Vagina (tissue), 2 donors: ENCODE results near the gene STXBP3. TPM values are rescaled to one million over a fixed set of nuclear protein-coding genes. Genes with fewer than 3 reads are reported as not detected.

Source experiments
- DNase-seq, 2 donors: peaks; one replicate each; pipeline ENCODE4 v3.0.0-alpha.2; 2017; ENCODE audit errors: extremely low spot score in 2 of 2
- H3K27ac ChIP-seq: fragments of 200-600 bp; sonication (generic); one replicate; pipeline ENCODE4 v1.5.1; 2019
- H3K27me3 ChIP-seq: fragments of 200-600 bp; sonication (generic); one replicate; pipeline ENCODE4 v1.5.1; 2019
- H3K36me3 ChIP-seq, 2 donors: fragments of 200-600 bp; sonication (generic); one replicate each; pipeline ENCODE4 v1.5.1; 2017 to 2019
- H3K4me1 ChIP-seq: fragments of 200-600 bp; sonication (generic); one replicate; pipeline ENCODE4 v1.5.1; 2019
- H3K4me3 ChIP-seq, 2 donors: fragments of 200-600 bp; sonication (generic); 1 replicate in 1 of 2; 2 replicates in 1 of 2; pipeline ENCODE4 v1.5.1; 2016 to 2019
- H3K9me3 ChIP-seq: fragments of 200-600 bp; sonication (generic); one replicate; pipeline ENCODE4 v1.5.1; 2019
- POLR2A ChIP-seq, 2 donors: fragments of 450-650 bp; IDR thresholded peaks; one replicate each; pipeline ENCODE4 v1.6.1; 2017; ENCODE audit warnings: antibody characterized with exemption in 2 of 2, mild to moderate bottlenecking in 2 of 2, moderate library complexity in 2 of 2
- POLR2AphosphoS5 ChIP-seq, 2 donors: sonication (generic); formaldehyde crosslinking; IDR thresholded peaks; one replicate each; pipeline ENCODE4 v1.9.0; 2017; ENCODE audit warnings: antibody characterized with exemption in 2 of 2, mild to moderate bottlenecking in 2 of 2, low read depth in 1 of 2; ENCODE audit not compliant: insufficient read depth in 1 of 2
- intact Hi-C: fragments of 100-400 bp; cut with DNase I; formaldehyde crosslinking; loops from one replicate; pipeline ENCODE4 v1.15.1; 2023
- total RNA-seq: library from RNA; depleted of rRNA; stranded (reverse); fragments of >200 nt; gene quantifications from one replicate; pipeline ENCODE4 v1.2.3, GENCODE V29; 2016
- TF ChIP-seq, protein P1 (sequence below), 3 experiments: fragments of 450-650 bp in 2 of 3; fragments of 200-600 bp in 1 of 3; sonication (generic) in 1 of 3; IDR thresholded peaks; one replicate each; pipeline ENCODE4 v1.5.1; 2017 to 2019; ENCODE audit warnings: antibody characterized with exemption in 3 of 3, mild to moderate bottlenecking in 2 of 3, moderate library complexity in 2 of 3

Gene STXBP3
- total RNA-seq, 1 donor from 2014 or later, result 167 TPM

DNA sequence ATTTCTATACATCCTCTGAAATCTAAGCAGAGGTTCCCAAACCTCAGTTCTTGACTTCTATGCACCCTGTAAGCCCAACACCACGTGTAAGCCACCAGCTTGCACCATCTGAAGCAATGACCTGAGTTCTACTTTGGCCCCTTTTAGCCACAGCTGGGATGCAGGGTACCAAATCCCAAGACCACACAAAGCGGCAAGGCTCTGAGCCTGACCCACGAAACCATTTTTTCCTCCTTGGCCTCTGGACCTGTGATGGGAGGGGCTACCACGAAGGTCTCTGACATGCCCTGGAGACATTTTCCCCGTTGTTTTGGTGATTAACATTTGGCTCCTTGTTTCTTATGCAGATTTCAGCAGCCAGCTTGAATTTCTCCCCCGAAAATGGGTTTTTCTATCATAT lies 38.8 kb downstream of the STXBP3 start:
- no peak overlapping the region for H3K27ac ChIP-seq
- no peak overlapping the region for H3K4me3 ChIP-seq
- H3K36me3 ChIP-seq, result peaks cover 0 to 47% of the 10 kb centered on the region in 2 donors
- intact Hi-C loops, result no loop called here
- H3K27me3 ChIP-seq, result no peaks in the 10 kb centered on the region
- no peak for DNase-seq
- no peaks in the 10 kb centered on the region for H3K4me1 ChIP-seq
- H3K9me3 ChIP-seq, result peaks cover 12% of the 10 kb centered on the region
- TF ChIP-seq POLR2A (IDR thresholded peaks at IDR 0.05) (no peak), POLR2AphosphoS5 (IDR thresholded peaks at IDR 0.05; ENCODE audit: insufficient read depth in 1 of 2, low read depth in 1 of 2) (no peak)
- TF ChIP-seq, protein P1, sequence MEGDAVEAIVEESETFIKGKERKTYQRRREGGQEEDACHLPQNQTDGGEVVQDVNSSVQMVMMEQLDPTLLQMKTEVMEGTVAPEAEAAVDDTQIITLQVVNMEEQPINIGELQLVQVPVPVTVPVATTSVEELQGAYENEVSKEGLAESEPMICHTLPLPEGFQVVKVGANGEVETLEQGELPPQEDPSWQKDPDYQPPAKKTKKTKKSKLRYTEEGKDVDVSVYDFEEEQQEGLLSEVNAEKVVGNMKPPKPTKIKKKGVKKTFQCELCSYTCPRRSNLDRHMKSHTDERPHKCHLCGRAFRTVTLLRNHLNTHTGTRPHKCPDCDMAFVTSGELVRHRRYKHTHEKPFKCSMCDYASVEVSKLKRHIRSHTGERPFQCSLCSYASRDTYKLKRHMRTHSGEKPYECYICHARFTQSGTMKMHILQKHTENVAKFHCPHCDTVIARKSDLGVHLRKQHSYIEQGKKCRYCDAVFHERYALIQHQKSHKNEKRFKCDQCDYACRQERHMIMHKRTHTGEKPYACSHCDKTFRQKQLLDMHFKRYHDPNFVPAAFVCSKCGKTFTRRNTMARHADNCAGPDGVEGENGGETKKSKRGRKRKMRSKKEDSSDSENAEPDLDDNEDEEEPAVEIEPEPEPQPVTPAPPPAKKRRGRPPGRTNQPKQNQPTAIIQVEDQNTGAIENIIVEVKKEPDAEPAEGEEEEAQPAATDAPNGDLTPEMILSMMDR (IDR thresholded peaks at IDR 0.05), result no peak

DNA sequence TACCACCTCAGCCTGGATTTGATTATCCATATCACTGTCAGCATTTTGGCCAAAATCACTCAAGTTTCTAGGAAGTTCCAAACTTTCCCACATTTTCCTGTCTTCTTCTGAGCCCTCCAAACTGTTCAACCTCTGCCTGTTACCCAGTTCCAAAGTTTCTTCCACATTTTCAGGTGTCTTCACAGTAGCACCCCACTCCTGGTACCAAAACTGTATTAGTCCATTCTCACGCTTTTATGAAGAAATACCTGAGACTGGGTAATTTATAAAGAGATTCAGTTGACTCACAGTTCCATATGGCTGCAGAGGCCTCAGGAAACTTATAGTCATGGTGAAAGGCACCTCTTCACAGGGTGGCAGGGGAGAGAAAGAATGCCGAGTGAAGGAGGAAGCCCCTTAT lies 39.4 kb downstream of the STXBP3 start:
- Histone ChIP-seq H3K27ac (no peak overlapping the region), H3K36me3 (peaks cover 0 to 47% of the 10 kb centered on the region in 2 donors), H3K4me3 (no peak overlapping the region)

DNA sequence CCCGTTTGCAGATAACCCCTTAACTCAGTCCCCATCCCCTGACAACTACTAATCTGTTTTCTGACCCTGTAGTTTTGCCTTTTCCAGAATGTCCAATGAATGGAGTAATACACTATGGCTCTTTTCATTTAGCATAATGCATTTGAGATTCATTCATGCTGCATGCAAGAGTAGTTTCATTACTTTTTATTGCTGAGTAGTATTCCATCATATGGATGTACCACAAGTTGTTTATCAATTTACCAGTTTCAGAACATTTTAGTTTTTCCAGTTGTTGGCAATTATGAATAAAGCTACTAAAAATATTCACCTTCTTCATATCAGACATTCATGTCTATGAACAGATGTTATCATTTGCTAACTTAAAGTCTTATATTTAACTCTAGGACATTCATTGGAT lies 45.3 kb downstream of the STXBP3 start:
- no peaks in the 10 kb centered on the region for H3K9me3 ChIP-seq
- H3K4me1 ChIP-seq, result no peaks in the 10 kb centered on the region
- peaks cover 0 to 40% of the 10 kb centered on the region in 2 donors for H3K36me3 ChIP-seq
- no peak overlapping the region for H3K4me3 ChIP-seq
- intact Hi-C loops, result no loop called here
- no peak for DNase-seq
- TF ChIP-seq, protein P1 (IDR thresholded peaks at IDR 0.05), result no peak
- no peak for TF ChIP-seq POLR2AphosphoS5 (IDR thresholded peaks at IDR 0.05; ENCODE audit: insufficient read depth in 1 of 2, low read depth in 1 of 2)
- no peak for TF ChIP-seq POLR2A (IDR thresholded peaks at IDR 0.05)
- H3K27me3 ChIP-seq, result no peaks in the 10 kb centered on the region
- no peak overlapping the region for H3K27ac ChIP-seq

More for the DNA sequence above, 39.4 kb downstream of the STXBP3 start:
- TF ChIP-seq, protein P1 (IDR thresholded peaks at IDR 0.05), result no peak
- TF ChIP-seq POLR2AphosphoS5 (IDR thresholded peaks at IDR 0.05; ENCODE audit: insufficient read depth in 1 of 2, low read depth in 1 of 2), result no peak
- no peak for TF ChIP-seq POLR2A (IDR thresholded peaks at IDR 0.05)
- DNase-seq, result no peak
- Histone ChIP-seq H3K4me1 (no peaks in the 10 kb centered on the region), H3K9me3 (peaks cover 12% of the 10 kb centered on the region), H3K27me3 (no peaks in the 10 kb centered on the region)
- intact Hi-C loops, result no loop called here

DNA sequence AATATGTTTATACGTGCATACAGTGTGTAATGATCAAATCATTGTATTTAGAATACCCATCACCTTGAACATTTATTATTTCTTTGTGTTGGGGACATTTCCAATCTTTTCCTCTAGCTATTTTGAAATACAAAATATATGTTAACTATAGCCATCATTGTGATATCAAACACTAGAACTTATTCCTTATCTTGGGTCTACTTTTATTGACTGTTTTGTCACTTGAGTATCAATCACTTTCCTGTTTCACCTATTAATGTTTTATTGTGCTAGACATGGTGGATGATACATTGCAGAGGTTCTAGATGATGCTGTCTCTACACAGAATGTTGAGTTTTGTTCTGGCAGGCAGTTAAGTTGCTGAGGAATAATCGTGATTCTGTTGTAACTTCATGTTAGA lies 45.9 kb downstream of the STXBP3 start:
- Histone ChIP-seq H3K36me3 (peaks cover 0 to 42% of the 10 kb centered on the region in 2 donors), H3K9me3 (no peaks in the 10 kb centered on the region), H3K27ac (no peak overlapping the region), H3K4me1 (no peaks in the 10 kb centered on the region), H3K4me3 (no peak overlapping the region), H3K27me3 (no peaks in the 10 kb centered on the region)
- intact Hi-C loops, result no loop called here
- no peak for DNase-seq
- no peak for TF ChIP-seq POLR2AphosphoS5 (IDR thresholded peaks at IDR 0.05; ENCODE audit: insufficient read depth in 1 of 2, low read depth in 1 of 2)
- TF ChIP-seq, protein P1 (IDR thresholded peaks at IDR 0.05), result no peak
- TF ChIP-seq POLR2A (IDR thresholded peaks at IDR 0.05), result no peak

DNA sequence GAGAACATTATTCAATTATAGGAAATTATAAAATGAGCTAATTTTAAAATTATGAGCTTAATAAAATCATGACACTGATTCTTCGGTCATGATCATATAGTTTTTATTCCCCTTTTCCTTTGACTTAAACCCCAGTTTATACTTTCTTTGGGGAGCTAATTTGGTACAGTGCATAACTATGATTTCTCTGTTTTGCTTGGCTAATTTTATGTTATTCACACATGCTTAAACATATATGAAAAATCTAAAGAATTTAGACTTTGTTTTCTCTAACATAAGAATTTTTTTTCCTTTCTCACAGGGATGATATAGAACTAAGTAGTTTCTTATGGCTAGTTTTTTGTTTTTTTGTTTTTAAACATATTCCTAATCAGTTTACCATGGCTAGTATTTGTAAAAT lies 52.5 kb downstream of the STXBP3 start:
- peaks cover 0 to 71% of the 10 kb centered on the region in 2 donors for H3K36me3 ChIP-seq
- no peak overlapping the region for H3K4me3 ChIP-seq
- intact Hi-C loops, result no loop called here
- H3K27ac ChIP-seq, result no peak overlapping the region
- no peaks in the 10 kb centered on the region for H3K27me3 ChIP-seq
- H3K4me1 ChIP-seq, result no peaks in the 10 kb centered on the region
- no peaks in the 10 kb centered on the region for H3K9me3 ChIP-seq
- DNase-seq, result no peak
- TF ChIP-seq, protein P1 (IDR thresholded peaks at IDR 0.05), result no peak
- TF ChIP-seq POLR2A (IDR thresholded peaks at IDR 0.05) (no peak), POLR2AphosphoS5 (IDR thresholded peaks at IDR 0.05; ENCODE audit: insufficient read depth in 1 of 2, low read depth in 1 of 2) (no peak)
